ENCODE results near the gene ACTR2.
"Not testable (repeated sequence)": the region's sequence is repeated elsewhere in the genome, so short reads cannot be mapped to it uniquely, and the experiment has no call there.

DNA sequence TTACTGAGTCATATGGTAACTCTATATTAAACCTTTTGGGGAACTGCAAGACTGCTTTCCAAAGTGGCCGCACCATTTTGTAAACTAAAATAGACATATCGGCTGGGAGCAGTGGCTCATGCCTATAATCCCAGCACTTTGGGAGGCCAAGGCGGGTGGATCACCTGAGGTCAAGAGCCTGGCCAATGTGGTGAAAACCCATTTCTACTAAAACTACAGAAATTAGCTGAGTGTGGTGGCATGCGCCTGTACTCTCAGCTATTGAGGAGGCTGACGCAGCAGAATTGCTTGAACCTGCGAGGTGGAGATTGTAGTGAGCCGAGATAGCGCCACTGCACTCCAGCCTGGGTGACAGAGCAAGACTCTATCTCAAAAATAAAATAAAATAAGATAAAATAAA is 6.4 kb upstream of the ACTR2 start:
- TF ChIP-seq CTCF (IDR thresholded peaks at IDR 0.05); TCF7L2 (IDR thresholded peaks at IDR 0.05; ENCODE audit: low read depth, low read length); REST (IDR thresholded peaks at IDR 0.05; ENCODE audit: insufficient read depth in 1 of 2, low read depth in 2 of 2, low read length in 1 of 2): not testable (repeated sequence)
